Effector memory CD4-positive, alpha-beta T cell (primary cell): Measurements from ENCODE around the gene PCDHA8.

Experiments used
- DNase-seq, 3 donors: peaks; one replicate each; pipeline ENCODE4 v3.0.0-alpha.2; 2020
- H3K27ac ChIP-seq: 2 replicates; pipeline ENCODE4 v1.7.0; 2013; ENCODE audit warnings: mild to moderate bottlenecking, low read length, moderate library complexity; ENCODE audit not compliant: insufficient read depth, poor library complexity, severe bottlenecking
- H3K27me3 ChIP-seq: replicated peaks from 2 replicates; pipeline ENCODE4 v1.7.0; 2013; ENCODE audit warnings: mild to moderate bottlenecking, low read length; ENCODE audit not compliant: insufficient read depth, control insufficient read depth, poor library complexity, severe bottlenecking
- H3K36me3 ChIP-seq: 2 replicates; pipeline ENCODE4 v1.7.0; 2013; ENCODE audit warnings: mild to moderate bottlenecking, low read length, moderate library complexity; ENCODE audit not compliant: control insufficient read depth, insufficient read depth
- H3K4me1 ChIP-seq: 2 replicates; pipeline ENCODE4 v1.7.0; 2013; ENCODE audit warnings: low read length, mild to moderate bottlenecking; ENCODE audit not compliant: control insufficient read depth, insufficient read depth, poor library complexity, severe bottlenecking
- H3K4me3 ChIP-seq: 2 replicates; pipeline ENCODE4 v1.7.0; 2013; ENCODE audit warnings: low read length, low read depth, mild to moderate bottlenecking; ENCODE audit not compliant: insufficient read depth, poor library complexity, severe bottlenecking
- H3K9me3 ChIP-seq: 2 replicates; pipeline ENCODE4 v1.7.0; 2013; ENCODE audit warnings: mild to moderate bottlenecking, low read length, moderate library complexity; ENCODE audit not compliant: control insufficient read depth

Gene PCDHA8

GRCh38 chr5:140855772-140856674 lies 15.0 kb downstream of the PCDHA8 start, which contains the start of gene PCDHA10:
TSS of gene PCDHA10 (plus strand) at chr5:140855897. CDS start at chr5:140856049, 152 bp downstream.
- no peaks in the 10 kb centered on the region for H3K9me3 ChIP-seq
- no peak within 1 kb of the TSS for H3K4me3 ChIP-seq
- no peaks in the 10 kb centered on the region for H3K36me3 ChIP-seq
- no peaks in the 10 kb centered on the region for H3K4me1 ChIP-seq
- DNase-seq, result no peak
- no peak within 1 kb of the TSS for H3K27ac ChIP-seq
- H3K27me3 ChIP-seq, result no peaks in the 10 kb centered on the region

- Histone ChIP-seq H3K9me3 (no peaks in the 10 kb centered on the region), H3K4me3 (no peak overlapping the region), H3K4me1 (no peaks in the 10 kb centered on the region), H3K27me3 (no peaks in the 10 kb centered on the region), H3K36me3 (no peaks in the 10 kb centered on the region), H3K27ac (no peak overlapping the region)
- no peak for DNase-seq
Observed at GRCh38 chr5:140857177-140857986, 16.4 kb downstream of the PCDHA8 start.

- Histone ChIP-seq H3K27me3 (no peaks in the 10 kb centered on the region), H3K27ac (no peak overlapping the region), H3K36me3 (no peaks in the 10 kb centered on the region), H3K9me3 (no peaks in the 10 kb centered on the region), H3K4me3 (no peak overlapping the region), H3K4me1 (no peaks in the 10 kb centered on the region)
- DNase-seq, result no peak
Observed at GRCh38 chr5:140857987-140858240, 16.9 kb downstream of the PCDHA8 start.

- H3K4me1 ChIP-seq, result no peaks in the 10 kb centered on the region
- no peak overlapping the region for H3K27ac ChIP-seq
- no peak overlapping the region for H3K4me3 ChIP-seq
- no peak for DNase-seq
- H3K36me3 ChIP-seq, result no peaks in the 10 kb centered on the region
- no peaks in the 10 kb centered on the region for H3K27me3 ChIP-seq
- no peaks in the 10 kb centered on the region for H3K9me3 ChIP-seq
Observed at GRCh38 chr5:140862441-140863295, 21.7 kb downstream of the PCDHA8 start.

GRCh38 chr5:140868721-140869554 lies 28.0 kb downstream of the PCDHA8 start, which contains the start of gene PCDHA11:
TSS of gene PCDHA11 (plus strand) at chr5:140868957. CDS start at chr5:140869104, 147 bp downstream.
- no peaks in the 10 kb centered on the region for H3K27me3 ChIP-seq
- no peaks in the 10 kb centered on the region for H3K9me3 ChIP-seq
- no peaks in the 10 kb centered on the region for H3K36me3 ChIP-seq
- no peak for DNase-seq
- H3K4me3 ChIP-seq, result no peak within 1 kb of the TSS
- H3K27ac ChIP-seq, result no peak within 1 kb of the TSS
- no peaks in the 10 kb centered on the region for H3K4me1 ChIP-seq

- DNase-seq, result no peak
- Histone ChIP-seq H3K27me3 (no peaks in the 10 kb centered on the region), H3K27ac (no peak overlapping the region), H3K4me3 (no peak overlapping the region), H3K36me3 (no peaks in the 10 kb centered on the region), H3K9me3 (no peaks in the 10 kb centered on the region), H3K4me1 (no peaks in the 10 kb centered on the region)
Observed at GRCh38 chr5:140869555-140869886, 28.5 kb downstream of the PCDHA8 start.

- H3K4me1 ChIP-seq, result no peaks in the 10 kb centered on the region
- H3K36me3 ChIP-seq, result no peaks in the 10 kb centered on the region
- H3K4me3 ChIP-seq, result no peak overlapping the region
- no peaks in the 10 kb centered on the region for H3K27me3 ChIP-seq
- DNase-seq, result no peak
- H3K9me3 ChIP-seq, result no peaks in the 10 kb centered on the region
- H3K27ac ChIP-seq, result no peak overlapping the region
Observed at GRCh38 chr5:140870221-140871201, 29.5 kb downstream of the PCDHA8 start.

GRCh38 chr5:140875085-140876065 lies 34.4 kb downstream of the PCDHA8 start, which contains the start of gene PCDHA12:
TSS of gene PCDHA12 (plus strand) at chr5:140875308. CDS start at chr5:140875473, 165 bp downstream.
- Histone ChIP-seq H3K36me3 (no peaks in the 10 kb centered on the region), H3K27ac (no peak within 1 kb of the TSS), H3K9me3 (peaks cover 5% of the 10 kb centered on the region), H3K4me3 (no peak within 1 kb of the TSS), H3K4me1 (no peaks in the 10 kb centered on the region), H3K27me3 (peaks cover 4% of the 10 kb centered on the region)
- DNase-seq, result no peak
